SH-SY5Y (cell line): Measurements from ENCODE around the gene RXRA.

Experiments
- GATA2 ChIP-seq: IDR thresholded peaks from 2 replicates; pipeline ENCODE4 v1.6.1; 2011; ENCODE audit warnings: mild to moderate bottlenecking, low read depth, low read length
- GATA3 ChIP-seq: IDR thresholded peaks from 2 replicates; pipeline ENCODE4 v1.6.1; 2011; ENCODE audit warnings: low read depth, mild to moderate bottlenecking, low read length, moderate library complexity

RXRA gene

DNA sequence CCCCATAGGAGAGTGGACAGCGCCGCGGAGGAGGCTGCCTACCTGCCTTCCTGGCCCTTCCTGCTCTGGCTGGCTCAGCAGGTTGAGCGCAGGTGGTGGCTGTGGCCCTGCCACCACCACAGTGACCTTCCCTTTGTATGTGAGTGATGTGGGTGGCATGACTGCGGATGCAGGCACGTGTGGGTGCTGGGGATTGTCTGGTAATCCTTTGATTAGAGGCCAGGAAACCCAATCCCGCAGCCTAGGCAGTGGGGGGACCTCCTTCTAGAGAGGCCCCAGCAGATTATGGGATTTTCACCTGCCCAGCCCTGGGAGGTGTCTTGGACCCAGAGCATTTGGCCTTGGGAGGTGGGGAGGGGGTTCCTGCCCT, 16.5 kb downstream of the RXRA start:
- TF ChIP-seq GATA3 (no peak), GATA2 (no peak)

DNA sequence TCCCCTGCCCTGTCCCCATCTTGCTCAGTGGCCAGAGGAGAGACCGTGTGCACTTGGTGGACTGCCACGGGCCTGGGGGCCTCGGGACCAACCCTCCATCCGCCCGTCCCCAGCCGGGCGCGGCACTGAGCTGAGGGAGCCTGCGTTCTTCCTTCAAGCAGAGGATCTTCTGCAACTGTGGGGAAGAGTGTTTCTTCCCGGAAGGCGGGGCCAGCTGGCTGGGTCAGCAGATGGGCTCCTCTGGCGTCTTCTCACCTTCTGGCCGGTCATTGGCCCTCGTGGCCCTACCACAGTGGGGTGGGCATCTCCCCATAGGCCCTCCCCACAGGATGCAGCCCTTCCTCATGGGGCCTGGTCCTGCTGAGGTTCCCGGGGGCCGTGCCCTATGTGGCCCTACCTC, 17.4 kb downstream of the RXRA start:
- TF ChIP-seq GATA2 = no peak
- no peak for TF ChIP-seq GATA3

DNA sequence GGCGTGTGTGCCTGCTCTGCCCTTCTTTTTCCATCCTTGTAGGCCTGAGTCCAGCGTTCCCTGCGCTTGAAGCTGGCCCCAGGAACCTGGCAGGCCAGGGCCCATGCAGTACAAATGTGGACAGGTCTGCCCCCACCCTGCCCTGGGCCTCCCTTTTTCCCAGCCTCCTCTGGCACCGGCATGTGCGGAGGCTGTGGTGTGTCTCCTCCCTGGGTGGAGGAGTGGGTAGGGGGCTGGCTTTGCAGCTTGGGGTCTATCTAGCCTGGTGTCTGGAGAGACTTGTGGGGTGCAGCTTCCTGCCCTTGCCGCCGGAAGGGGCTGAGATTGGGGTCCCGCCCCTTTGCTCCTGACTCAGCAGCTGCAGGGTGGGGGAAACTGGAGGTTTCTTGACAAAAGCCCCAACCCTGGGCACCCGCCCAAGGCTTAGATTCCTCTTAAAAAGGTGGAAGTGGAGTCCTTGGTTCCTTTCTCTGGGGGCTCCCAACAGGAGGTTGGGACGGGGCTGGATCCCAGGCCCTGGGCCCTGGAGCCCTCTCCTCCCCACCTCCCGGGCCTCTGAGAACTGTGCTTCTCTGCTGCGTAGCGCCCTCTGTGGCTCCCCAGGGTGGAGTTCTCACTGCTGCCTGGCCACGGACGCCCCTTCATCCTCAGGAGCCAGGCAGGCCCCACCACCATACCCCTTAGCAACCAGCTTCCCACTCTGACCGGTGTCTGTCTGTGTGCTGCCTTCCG, 18.0 kb downstream of the RXRA start:
- TF ChIP-seq GATA2 = no peak
- no peak for TF ChIP-seq GATA3

DNA sequence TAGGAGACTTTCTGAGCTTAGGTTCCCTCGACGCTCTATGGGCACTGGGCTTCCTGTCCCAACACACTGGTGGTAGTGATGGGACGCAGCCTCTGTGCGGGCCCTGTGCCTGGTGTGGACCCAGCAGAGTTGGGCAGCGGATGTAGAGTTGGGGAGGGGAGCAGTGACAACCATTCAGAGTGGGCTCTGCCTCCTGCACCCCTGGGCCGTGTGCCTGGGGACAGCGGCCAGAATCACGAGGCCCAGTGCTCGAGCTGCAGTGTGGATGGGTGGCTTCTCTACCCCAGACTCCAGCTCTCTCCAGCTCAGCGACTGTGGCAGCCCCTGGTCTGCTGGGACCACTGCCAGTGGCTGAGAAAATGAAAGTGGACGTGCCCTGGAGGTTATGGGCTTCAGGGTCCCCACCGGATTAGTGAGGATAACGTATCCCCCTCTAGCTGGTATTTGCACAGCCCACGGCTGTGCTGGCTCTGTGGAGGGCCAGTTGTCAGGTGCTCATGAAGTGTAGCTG, 18.6 kb downstream of the RXRA start:
- TF ChIP-seq GATA3 (no peak), GATA2 (no peak)

DNA sequence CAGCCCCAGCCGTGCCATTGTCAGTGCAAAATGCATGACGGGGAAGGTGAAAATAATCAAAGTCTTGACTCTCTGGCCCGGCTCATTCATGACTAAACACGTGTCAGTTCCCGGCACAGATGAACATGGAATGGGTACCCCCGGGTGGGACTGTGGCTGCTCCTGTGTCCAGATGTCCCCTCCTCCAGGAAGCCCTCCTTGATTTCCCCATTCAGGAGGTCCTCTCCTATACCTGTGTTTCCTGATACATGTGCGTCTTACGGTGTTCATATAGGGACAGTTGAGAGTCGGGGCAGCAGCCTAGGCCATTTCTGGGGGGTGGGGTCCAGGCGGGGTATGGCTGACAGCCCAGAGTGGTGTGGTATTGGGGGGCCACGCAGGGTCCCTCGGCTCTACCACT, 19.5 kb downstream of the RXRA start:
- TF ChIP-seq GATA2 (no peak), GATA3 (no peak)

DNA sequence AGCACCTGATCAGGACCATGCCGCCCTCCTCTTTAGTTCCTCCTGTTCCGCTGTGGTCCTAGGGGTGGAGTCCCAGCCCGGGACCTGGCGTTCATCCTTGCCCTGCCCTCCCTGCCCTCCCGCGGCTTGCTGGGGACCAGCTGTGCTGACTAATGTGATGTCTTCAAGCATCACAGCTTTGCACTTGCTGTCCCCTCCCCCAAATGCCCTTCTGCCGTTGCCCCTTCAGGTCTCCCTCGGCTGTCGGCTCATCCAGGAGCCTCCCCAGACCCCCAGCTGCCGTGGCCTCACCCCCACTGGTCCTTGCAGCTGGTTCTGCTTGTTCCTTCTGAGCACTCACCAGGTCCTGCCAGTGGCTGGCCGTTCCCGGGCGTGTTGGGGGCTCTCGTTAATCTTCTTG, 19.9 kb downstream of the RXRA start:
- TF ChIP-seq GATA3 (no peak), GATA2 (no peak)

DNA sequence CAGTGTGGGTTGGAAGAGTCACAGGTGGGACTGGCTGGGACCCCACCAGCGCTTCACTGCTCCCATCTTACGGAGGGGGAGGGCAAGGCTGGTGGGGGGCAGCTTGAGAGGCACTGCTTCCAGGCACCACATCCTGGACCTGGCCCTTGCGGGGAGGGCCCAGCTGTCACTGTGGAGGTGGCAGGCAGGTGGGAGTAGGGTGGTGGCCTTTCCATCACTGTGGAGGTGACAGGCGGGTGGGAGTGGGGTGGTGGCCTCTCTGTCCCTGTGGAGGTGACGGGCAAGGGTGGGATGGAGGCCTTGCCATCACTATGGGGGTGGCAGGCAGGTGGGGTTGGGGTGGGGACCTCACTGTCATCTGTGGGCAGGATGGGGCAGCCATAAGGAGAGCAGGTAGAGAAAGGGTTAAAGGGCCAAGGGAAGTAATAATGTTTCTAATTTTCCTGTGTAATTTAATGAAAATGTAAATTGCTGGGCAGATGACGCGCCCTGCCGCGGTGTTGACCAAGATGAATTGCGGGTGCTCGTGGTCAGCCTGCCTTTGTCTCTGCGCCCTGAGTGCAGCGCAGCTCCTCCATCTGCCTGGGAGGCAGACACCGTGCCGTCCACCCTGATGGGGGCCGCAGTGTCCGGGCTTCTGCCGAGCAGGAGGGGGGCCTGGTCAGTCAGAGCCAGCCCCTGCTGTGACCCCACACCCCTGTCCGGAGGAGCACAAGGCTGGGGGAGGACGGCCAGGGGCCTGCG, 20.8 kb downstream of the RXRA start:
- TF ChIP-seq GATA2 = no peak
- no peak for TF ChIP-seq GATA3

DNA sequence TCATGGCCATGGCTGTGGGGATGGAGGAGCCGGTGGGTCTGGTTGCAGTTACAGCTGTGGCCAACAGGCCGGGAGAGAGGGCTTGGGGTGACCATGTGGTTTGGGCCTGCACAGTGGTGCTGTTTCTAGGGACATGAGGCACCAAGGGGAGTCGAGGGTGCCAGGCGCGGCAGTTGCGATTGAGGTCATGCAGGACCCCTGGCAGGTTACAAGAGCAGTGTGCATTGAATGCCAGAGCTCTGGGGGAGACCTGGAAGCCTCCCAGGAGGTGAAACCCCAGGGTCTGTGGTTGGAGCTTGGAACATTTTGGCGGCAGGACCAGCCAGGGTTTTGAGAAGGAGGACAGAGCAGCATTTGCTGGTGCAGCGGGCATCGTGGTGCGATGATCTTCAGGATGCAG, 21.7 kb downstream of the RXRA start:
- TF ChIP-seq GATA3 (no peak), GATA2 (no peak)

DNA sequence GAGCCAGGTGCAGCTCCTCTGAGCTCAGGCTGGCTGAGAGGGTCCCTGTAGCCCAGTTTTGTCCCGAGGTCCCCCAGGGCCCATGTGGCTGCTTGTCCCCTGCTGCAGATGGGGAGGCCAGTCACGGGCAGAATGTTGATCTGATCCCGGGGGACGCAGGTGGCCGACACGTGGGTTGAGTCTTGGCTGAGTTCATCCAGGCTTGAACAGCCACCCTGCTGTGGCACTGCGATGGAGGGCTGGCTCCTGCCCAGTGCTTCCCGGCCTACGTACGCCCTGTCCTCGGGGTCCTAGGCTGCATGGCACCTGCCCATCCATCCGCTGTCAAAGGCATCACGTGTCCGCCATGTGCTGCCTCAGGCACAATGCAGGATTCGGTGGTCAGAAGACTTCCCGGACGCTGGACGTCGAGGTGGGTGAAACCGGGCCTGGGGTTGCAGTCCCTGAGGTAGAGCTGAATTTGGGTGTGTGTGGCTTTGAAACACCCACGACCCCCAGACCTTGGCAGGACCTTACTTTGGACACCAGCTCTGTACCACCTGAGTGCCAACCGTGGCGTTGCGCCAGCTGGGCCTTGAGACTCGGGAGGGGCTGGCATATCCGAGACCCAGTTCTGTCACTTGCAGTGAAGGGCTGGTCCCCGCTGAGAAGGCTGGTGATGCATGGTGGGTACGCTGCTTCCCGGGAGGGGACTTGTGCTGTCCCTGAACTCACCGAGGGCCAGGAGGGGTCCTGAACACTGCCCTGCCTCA, 22.3 kb downstream of the RXRA start:
- TF ChIP-seq GATA3 (no peak), GATA2 (no peak; the same call in 1 of the 2 replicates)

DNA sequence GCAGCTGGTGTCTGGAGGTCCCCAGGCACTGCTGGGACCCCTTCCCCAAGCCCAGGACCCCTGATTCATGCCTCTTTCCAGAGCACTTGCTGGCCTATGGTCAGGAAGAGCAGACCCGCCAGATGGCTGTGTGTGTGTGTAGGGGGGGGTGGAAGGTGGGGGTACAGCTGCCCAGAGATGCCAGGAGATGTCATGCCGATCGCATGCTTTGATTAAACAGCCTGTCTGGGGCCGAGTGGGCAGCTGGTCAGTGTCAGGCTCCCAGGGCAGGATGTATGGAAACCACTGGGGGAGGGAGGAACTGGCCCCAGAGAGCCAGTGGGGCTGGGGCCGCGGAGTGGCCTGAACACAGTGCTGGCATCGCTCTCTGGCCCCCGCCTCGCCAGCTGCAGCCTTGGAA, 23.7 kb downstream of the RXRA start:
- TF ChIP-seq GATA2 (peak; percentile 99), GATA3 (no peak)

DNA sequence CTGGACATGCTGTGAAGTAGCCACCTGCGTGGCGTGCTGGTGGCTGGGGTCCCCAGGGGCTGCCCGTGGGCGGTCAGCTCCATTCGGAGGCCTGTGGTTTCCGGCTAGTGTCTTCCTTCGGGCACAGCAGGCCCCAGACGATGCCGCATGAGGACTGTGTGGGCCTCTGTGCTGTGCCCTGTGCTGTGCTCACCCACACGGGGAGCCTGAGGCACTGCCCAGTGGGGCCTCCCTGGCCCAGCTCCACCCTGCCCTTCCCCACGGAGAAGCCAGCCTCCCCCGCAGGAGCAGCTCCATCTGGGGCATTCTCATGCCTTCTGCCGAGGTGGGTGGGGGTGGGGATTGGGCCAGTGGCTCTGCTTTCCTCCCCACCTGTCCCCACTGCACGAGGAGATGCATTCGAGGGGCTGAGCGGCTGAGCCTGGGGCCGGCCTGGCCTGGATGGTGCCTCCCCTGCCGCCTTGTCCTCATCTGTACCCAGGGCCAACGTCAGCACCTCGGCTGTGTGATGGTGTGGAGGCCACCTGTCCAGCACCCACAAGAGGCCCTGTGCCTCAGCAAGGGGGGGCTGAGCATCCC, 24.2 kb downstream of the RXRA start:
- no peak for TF ChIP-seq GATA3
- TF ChIP-seq GATA2 = no peak

DNA sequence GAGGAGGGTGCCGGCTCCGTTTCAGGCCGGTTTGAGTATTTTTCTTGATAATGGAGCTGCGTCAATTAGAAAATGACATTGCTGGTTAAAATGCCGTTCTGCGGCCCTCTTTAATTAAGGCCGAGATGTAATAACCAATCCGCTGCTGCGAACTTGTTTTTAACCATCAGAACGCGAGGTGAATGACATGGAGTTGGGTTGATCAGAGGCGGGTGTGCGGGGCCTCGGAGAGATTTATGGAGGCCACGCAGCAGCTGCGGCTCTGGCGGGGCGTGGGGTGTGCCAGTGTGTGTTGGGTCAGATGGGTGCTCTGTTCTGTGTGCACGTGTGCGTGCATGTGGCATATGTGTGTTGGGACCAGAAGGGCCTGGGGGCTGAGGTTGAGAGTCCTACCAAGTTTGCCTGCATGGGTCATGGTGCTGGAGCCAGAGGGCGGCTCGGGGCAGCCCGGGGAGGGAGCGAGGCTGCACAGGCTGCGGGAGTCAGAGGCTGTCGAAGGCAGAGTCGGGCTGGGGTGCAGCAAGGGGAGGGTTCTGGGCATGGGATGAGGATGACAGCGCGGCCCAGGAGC, 25.4 kb downstream of the RXRA start:
- TF ChIP-seq GATA3 (no peak), GATA2 (no peak)

DNA sequence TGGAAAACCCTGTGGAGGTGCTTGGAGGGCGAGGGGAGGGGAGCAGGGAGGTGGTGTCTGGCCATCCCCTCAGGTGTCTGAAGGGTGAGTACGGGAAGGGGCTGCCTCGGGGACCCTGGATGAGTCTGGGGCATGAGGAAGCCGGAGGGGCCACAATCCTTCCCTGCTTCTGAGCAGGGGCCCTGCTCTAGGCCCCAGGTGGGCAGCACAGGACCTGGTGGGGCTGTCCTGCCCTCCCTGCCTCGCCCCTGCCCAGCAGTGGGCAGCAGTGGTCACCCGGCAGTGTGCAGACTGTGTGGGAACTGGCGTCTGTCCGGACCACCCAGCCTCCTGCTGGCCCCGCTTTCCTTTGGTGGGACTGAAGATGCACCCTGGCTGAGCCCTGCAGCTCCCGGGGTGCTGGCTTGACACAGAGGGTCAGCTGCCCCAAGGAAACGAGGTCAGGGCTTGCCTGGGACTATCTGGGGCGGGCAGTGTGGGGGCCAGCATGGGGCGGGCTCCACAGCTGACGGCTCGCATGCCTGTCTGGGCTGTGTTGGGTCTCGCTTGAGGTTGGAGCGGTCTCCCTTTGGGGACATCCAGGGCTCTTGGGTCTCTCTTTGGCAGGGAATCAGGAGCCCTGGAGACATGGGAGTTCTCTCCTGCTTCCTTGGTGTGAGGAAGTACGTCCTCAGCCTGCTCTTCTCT, 26.1 kb downstream of the RXRA start:
- TF ChIP-seq GATA3 (no peak), GATA2 (no peak)
